ENCODE measurements around the gene DPYSL5.

- TF ChIP-seq POLR2A (IDR thresholded peaks at IDR 0.05) = no peak
- no peak for TF ChIP-seq CTCF (IDR thresholded peaks at IDR 0.05)
Observed at GRCh38 chr2:26950246-26950645, 102.3 kb downstream of the DPYSL5 start.

Data from adrenal gland (tissue), 5 donors.